ENCODE results near the gene WFIKKN1.

WFIKKN1 gene

DNA sequence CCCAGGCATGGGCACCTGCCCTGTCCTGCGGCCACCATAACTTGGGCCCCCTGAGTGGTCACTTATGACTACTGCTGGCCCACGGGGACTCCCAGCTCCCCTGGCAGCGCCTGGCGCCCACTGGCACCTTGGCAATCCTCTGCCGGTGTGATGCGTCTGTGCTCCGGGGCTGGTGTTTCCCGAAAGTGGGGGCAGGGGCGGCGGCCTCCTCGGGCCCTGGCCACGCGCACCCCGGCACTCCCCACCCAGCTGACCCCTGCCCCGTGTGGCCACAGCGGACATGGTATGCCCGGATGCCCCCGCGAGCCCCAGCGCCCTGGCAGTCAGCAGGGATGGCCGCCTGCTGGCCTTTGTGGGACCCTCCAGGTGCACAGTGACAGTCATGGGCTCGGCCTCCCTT is 26.7 kb downstream of the WFIKKN1 start:
- ATAC-seq = no peak
- no peak for TF ChIP-seq ZNF70 (CRISPR knock-in tag; IDR thresholded peaks at IDR 0.05)
- TF ChIP-seq RARB (CRISPR knock-in tag; IDR thresholded peaks at IDR 0.05) = no peak
- TF ChIP-seq, protein P1, sequence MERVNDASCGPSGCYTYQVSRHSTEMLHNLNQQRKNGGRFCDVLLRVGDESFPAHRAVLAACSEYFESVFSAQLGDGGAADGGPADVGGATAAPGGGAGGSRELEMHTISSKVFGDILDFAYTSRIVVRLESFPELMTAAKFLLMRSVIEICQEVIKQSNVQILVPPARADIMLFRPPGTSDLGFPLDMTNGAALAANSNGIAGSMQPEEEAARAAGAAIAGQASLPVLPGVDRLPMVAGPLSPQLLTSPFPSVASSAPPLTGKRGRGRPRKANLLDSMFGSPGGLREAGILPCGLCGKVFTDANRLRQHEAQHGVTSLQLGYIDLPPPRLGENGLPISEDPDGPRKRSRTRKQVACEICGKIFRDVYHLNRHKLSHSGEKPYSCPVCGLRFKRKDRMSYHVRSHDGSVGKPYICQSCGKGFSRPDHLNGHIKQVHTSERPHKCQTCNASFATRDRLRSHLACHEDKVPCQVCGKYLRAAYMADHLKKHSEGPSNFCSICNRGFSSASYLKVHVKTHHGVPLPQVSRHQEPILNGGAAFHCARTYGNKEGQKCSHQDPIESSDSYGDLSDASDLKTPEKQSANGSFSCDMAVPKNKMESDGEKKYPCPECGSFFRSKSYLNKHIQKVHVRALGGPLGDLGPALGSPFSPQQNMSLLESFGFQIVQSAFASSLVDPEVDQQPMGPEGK (CRISPR knock-in tag; IDR thresholded peaks at IDR 0.05; ENCODE audit: borderline replicate concordance) = no peak
- TF ChIP-seq TCF4 (CRISPR knock-in tag; IDR thresholded peaks at IDR 0.05; ENCODE audit: borderline replicate concordance) = no peak
- TF ChIP-seq TOX (CRISPR knock-in tag; IDR thresholded peaks at IDR 0.05; ENCODE audit: borderline replicate concordance) = no peak
- TF ChIP-seq, protein P2, sequence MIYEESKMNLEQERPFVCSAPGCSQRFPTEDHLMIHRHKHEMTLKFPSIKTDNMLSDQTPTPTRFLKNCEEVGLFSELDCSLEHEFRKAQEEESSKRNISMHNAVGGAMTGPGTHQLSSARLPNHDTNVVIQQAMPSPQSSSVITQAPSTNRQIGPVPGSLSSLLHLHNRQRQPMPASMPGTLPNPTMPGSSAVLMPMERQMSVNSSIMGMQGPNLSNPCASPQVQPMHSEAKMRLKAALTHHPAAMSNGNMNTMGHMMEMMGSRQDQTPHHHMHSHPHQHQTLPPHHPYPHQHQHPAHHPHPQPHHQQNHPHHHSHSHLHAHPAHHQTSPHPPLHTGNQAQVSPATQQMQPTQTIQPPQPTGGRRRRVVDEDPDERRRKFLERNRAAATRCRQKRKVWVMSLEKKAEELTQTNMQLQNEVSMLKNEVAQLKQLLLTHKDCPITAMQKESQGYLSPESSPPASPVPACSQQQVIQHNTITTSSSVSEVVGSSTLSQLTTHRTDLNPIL (CRISPR knock-in tag; IDR thresholded peaks at IDR 0.05; ENCODE audit: low read depth) = no peak
- no peak for TF ChIP-seq OSR1 (CRISPR knock-in tag; IDR thresholded peaks at IDR 0.05)
- no peak for TF ChIP-seq GLIS3 (CRISPR knock-in tag; IDR thresholded peaks at IDR 0.05)
- no peak for TF ChIP-seq ZFP3 (CRISPR knock-in tag; IDR thresholded peaks at IDR 0.05)
- no peak for TF ChIP-seq PPARA (CRISPR knock-in tag; IDR thresholded peaks at IDR 0.05; ENCODE audit: borderline replicate concordance)
- TF ChIP-seq ARNTL (CRISPR knock-in tag; IDR thresholded peaks at IDR 0.05; ENCODE audit: borderline replicate concordance, low read depth) = no peak

DNA sequence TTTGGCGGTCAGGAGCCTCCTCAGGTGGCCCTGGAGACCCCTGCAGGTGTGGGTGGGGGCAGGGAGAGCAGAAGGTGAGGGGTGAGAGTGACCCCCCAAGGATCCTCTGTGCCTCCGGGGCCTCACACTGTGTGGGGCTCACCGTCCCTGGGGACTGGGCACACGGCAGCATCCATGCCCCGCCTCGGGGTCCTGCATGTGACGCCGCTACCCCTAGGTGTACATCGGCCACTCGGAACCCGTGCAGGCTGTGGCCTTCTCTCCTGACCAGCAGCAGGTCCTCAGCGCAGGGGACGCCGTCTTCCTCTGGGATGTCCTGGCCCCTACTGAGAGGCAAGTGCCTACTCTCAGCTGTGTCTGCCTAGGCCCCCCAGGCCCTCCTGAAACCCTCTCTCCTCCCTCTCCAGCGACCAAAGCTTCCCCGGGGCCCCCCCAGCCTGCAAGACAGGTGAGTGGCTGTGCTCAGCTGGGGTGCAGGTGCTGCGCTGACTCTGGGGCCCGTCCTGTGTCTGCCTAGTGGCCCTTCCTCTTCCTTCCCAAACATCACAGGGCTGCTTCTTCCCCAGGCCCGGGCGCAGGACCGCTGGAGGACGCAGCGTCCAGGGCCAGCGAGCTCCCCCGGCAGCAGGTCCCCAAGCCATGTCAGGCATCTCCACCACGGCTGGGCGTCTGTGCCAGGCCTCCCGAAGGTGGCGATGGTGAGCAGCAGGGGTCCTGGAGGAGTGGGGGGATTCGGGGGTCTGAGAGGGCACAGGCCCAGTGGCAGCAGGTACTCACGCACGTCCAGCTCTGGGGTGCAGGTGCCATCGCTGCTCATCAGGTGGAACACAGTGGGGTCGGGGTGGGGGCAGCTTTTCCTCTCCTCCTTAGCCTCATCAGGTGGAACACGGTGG is 28.1 kb downstream of the WFIKKN1 start:
- ATAC-seq = no peak
- TF ChIP-seq ESRRG (CRISPR knock-in tag; IDR thresholded peaks at IDR 0.05) (no peak), CSDC2 (CRISPR knock-in tag; IDR thresholded peaks at IDR 0.05) (no peak), SNAI2 (CRISPR knock-in tag; IDR thresholded peaks at IDR 0.05) (no peak), GLIS3 (CRISPR knock-in tag; IDR thresholded peaks at IDR 0.05) (no peak), ZNF8 (CRISPR knock-in tag; IDR thresholded peaks at IDR 0.05) (no peak), ZFP3 (CRISPR knock-in tag; IDR thresholded peaks at IDR 0.05) (no peak), ZC3H10 (CRISPR knock-in tag; IDR thresholded peaks at IDR 0.05) (no peak), ARNTL (CRISPR knock-in tag; IDR thresholded peaks at IDR 0.05; ENCODE audit: borderline replicate concordance, low read depth) (no peak), TOX (CRISPR knock-in tag; IDR thresholded peaks at IDR 0.05; ENCODE audit: borderline replicate concordance) (no peak), ZFP30 (CRISPR knock-in tag; IDR thresholded peaks at IDR 0.05) (no peak), ZNF70 (CRISPR knock-in tag; IDR thresholded peaks at IDR 0.05) (no peak)
- TF ChIP-seq, protein P1 (CRISPR knock-in tag; IDR thresholded peaks at IDR 0.05; ENCODE audit: borderline replicate concordance) = no peak
- TF ChIP-seq, protein P2 (CRISPR knock-in tag; IDR thresholded peaks at IDR 0.05; ENCODE audit: low read depth) = no peak
- TF ChIP-seq, protein P3, sequence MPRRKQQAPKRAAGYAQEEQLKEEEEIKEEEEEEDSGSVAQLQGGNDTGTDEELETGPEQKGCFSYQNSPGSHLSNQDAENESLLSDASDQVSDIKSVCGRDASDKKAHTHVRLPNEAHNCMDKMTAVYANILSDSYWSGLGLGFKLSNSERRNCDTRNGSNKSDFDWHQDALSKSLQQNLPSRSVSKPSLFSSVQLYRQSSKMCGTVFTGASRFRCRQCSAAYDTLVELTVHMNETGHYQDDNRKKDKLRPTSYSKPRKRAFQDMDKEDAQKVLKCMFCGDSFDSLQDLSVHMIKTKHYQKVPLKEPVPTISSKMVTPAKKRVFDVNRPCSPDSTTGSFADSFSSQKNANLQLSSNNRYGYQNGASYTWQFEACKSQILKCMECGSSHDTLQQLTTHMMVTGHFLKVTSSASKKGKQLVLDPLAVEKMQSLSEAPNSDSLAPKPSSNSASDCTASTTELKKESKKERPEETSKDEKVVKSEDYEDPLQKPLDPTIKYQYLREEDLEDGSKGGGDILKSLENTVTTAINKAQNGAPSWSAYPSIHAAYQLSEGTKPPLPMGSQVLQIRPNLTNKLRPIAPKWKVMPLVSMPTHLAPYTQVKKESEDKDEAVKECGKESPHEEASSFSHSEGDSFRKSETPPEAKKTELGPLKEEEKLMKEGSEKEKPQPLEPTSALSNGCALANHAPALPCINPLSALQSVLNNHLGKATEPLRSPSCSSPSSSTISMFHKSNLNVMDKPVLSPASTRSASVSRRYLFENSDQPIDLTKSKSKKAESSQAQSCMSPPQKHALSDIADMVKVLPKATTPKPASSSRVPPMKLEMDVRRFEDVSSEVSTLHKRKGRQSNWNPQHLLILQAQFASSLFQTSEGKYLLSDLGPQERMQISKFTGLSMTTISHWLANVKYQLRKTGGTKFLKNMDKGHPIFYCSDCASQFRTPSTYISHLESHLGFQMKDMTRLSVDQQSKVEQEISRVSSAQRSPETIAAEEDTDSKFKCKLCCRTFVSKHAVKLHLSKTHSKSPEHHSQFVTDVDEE (CRISPR knock-in tag; IDR thresholded peaks at IDR 0.05) = no peak

DNA sequence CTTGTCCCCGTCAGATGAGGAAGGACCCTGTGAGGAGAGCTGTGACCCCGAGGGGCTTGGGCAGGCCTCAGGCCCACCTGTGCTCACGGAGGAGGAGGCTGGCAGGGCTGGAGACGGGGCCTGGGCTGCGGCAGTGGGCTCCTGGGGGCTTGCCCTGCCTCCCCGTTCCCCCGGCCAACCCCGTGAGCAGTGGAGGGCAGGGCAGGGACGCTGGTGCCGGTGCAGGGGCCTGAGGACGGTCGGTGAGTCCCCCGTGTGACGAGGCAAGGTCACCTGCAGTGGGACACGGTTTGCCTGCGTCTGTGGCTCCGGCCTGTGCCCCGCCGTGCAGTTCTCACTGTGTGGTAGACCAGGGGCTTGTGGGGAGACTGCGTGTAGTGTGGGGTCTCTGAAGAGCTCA is 28.8 kb downstream of the WFIKKN1 start:
- no peak for ATAC-seq
- TF ChIP-seq ESRRG (CRISPR knock-in tag; IDR thresholded peaks at IDR 0.05) (no peak), OSR1 (CRISPR knock-in tag; IDR thresholded peaks at IDR 0.05) (no peak), ZFP30 (CRISPR knock-in tag; IDR thresholded peaks at IDR 0.05) (no peak), ZC3H10 (CRISPR knock-in tag; IDR thresholded peaks at IDR 0.05) (no peak)
- TF ChIP-seq, protein P2 (CRISPR knock-in tag; IDR thresholded peaks at IDR 0.05; ENCODE audit: low read depth) = no peak
- TF ChIP-seq, protein P4, sequence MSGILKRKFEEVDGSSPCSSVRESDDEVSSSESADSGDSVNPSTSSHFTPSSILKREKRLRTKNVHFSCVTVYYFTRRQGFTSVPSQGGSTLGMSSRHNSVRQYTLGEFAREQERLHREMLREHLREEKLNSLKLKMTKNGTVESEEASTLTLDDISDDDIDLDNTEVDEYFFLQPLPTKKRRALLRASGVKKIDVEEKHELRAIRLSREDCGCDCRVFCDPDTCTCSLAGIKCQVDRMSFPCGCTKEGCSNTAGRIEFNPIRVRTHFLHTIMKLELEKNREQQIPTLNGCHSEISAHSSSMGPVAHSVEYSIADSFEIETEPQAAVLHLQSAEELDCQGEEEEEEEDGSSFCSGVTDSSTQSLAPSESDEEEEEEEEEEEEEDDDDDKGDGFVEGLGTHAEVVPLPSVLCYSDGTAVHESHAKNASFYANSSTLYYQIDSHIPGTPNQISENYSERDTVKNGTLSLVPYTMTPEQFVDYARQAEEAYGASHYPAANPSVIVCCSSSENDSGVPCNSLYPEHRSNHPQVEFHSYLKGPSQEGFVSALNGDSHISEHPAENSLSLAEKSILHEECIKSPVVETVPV (CRISPR knock-in tag; IDR thresholded peaks at IDR 0.05) = no peak
- TF ChIP-seq, protein P1 (CRISPR knock-in tag; IDR thresholded peaks at IDR 0.05; ENCODE audit: borderline replicate concordance) = no peak

Measured in SK-N-SH treated with all-trans-retinoic acid at 6 μM for 48 hours (cell line).